Measurements from ENCODE around the gene SOD2. TPM values are rescaled to one million over a fixed set of nuclear protein-coding genes. Genes with fewer than 3 reads are reported as not detected.

SOD2 gene
- total and polyA plus RNA-seq, 9 of the 15 experiments (the other 6 are each of a cell fraction or from before 2014, with no cell fraction given): 39.8 to 140 (median 95.8) TPM

DNA sequence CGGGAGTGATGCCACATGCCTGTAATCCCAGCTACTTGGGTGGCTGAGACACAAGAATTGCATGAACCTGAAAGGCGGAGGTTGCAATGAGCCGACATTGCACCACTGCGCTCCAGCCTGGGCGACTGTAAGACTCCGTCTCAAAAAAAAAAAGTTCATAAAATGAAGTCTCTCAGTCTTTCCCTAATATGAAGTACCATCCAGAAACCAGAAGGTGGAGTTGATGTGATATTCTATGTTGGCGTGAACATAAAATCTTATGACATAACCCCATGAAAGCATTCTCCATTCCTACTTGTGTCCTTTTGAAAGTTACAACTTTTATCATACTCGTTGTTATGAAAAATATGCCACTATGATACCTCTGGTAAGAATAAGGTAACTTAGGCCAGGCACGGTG, 5.7 kb downstream of the SOD2 start:
- peaks cover 60% of the 10 kb centered on the region for H3K79me2 ChIP-seq (ENCODE audit: control insufficient read depth, insufficient read depth, low read length)
- ATAC-seq (no peak), FAIRE-seq (no peak), DNase-seq (ENCODE audit: extremely low read depth in 1 of 4, low spot score in 3 of 4) (no peak)
- H3K9me1 ChIP-seq (ENCODE audit: control insufficient read depth, insufficient read depth, low read length): no peaks in the 10 kb centered on the region
- H3K27ac ChIP-seq (ENCODE audit: extremely low read depth, low read depth, low read length): no peak overlapping the region
- H3K27me3 ChIP-seq (ENCODE audit: control insufficient read depth in 2 of 2, insufficient read depth in 2 of 2, low read length in 2 of 2): no peaks in the 10 kb centered on the region
- 95% methylated on average over 8 of the region's 9 CpGs for WGBS (ENCODE audit: insufficient coverage, low coverage, missing lambda C conversion rate)
- in situ Hi-C loops (cut with MboI): no loop called here
- H3K4me2 ChIP-seq (ENCODE audit: insufficient read depth, low read length): no peak overlapping the region
- CTCF ChIA-PET (ENCODE audit: low intra/inter-chr PET ratio): no interaction called here
- peaks cover 94% of the 10 kb centered on the region for H3K36me3 ChIP-seq (ENCODE audit: control insufficient read depth, insufficient read depth, low read length)
- no peaks in the 10 kb centered on the region for H3K9me3 ChIP-seq (replicated peaks; ENCODE audit: control insufficient read depth, insufficient read depth, low read depth, low read length)
- intact Hi-C loops (cut with micrococcal nuclease): no loop called here
- no TSS peak for BruUV-seq (replicated peaks)
- peaks cover 5 to 13% of the 10 kb centered on the region in 2 experiments; a peak in 4 of 5 replicates for H3K4me1 ChIP-seq (replicated peaks in 1 of 2; ENCODE audit: control insufficient read depth in 2 of 2, insufficient read depth in 2 of 2, low read length in 2 of 2)
- H4K20me1 ChIP-seq (replicated peaks; ENCODE audit: control insufficient read depth, insufficient read depth, low read length): peaks cover 7% of the 10 kb centered on the region
- no peak overlapping the region for H3K9ac ChIP-seq (ENCODE audit: insufficient read depth in 1 of 2, low read depth in 2 of 2, low read length in 2 of 2)
- H2AFZ ChIP-seq (ENCODE audit: low read depth, low read length): no peak overlapping the region
- POLR2A ChIA-PET: interaction anchor here (0.8 to 2.6 kb wide), 2 partner anchors 8 to 10 kb away, joined by 3 to 12 read pairs; no protein-coding TSS in a partner anchor
- no peak overlapping the region for H3K4me3 ChIP-seq
- TF ChIP-seq RHOXF2B (CRISPR knock-in tag; conservative IDR thresholded peaks at IDR 0.05) (no peak), POLR2AphosphoS2 (IDR thresholded peaks at IDR 0.05; ENCODE audit: low read length) (no peak), CBX1 (IDR thresholded peaks at IDR 0.05; ENCODE audit: low read depth) (no peak), PHF8 (IDR thresholded peaks at IDR 0.05; ENCODE audit: borderline replicate concordance, low read length) (no peak), ZNF253 (CRISPR knock-in tag; conservative IDR thresholded peaks at IDR 0.05) (no peak), YY1 (IDR thresholded peaks at IDR 0.05; ENCODE audit: borderline replicate concordance in 1 of 3, control insufficient read depth in 1 of 3, extremely low read depth in 1 of 3, insufficient read depth in 3 of 3, insufficient read length in 1 of 3, insufficient replicate concordance in 2 of 3, low read depth in 1 of 3, low read length in 2 of 3) (no peak), ZNF778 (CRISPR knock-in tag; IDR thresholded peaks at IDR 0.05) (no peak), EWSR1 (IDR thresholded peaks at IDR 0.05; ENCODE audit: borderline replicate concordance, low read depth, partially characterized antibody) (no peak), ZNF134 (CRISPR knock-in tag; conservative IDR thresholded peaks at IDR 0.05) (no peak), SMC3 (conservative IDR thresholded peaks at IDR 0.05; ENCODE audit: insufficient read depth, low read depth, low read length) (no peak)
- TF ChIP-seq, protein P1, sequence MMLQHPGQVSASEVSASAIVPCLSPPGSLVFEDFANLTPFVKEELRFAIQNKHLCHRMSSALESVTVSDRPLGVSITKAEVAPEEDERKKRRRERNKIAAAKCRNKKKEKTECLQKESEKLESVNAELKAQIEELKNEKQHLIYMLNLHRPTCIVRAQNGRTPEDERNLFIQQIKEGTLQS (IDR thresholded peaks at IDR 0.05): no peak
- TF ChIP-seq, protein P1 (CRISPR knock-in tag; conservative IDR thresholded peaks at IDR 0.05): no peak
- TF ChIP-seq, protein P2, sequence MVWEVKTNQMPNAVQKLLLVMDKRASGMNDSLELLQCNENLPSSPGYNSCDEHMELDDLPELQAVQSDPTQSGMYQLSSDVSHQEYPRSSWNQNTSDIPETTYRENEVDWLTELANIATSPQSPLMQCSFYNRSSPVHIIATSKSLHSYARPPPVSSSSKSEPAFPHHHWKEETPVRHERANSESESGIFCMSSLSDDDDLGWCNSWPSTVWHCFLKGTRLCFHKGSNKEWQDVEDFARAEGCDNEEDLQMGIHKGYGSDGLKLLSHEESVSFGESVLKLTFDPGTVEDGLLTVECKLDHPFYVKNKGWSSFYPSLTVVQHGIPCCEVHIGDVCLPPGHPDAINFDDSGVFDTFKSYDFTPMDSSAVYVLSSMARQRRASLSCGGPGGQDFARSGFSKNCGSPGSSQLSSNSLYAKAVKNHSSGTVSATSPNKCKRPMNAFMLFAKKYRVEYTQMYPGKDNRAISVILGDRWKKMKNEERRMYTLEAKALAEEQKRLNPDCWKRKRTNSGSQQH (CRISPR knock-in tag; IDR thresholded peaks at IDR 0.05): no peak
- TF ChIP-seq, protein P3, sequence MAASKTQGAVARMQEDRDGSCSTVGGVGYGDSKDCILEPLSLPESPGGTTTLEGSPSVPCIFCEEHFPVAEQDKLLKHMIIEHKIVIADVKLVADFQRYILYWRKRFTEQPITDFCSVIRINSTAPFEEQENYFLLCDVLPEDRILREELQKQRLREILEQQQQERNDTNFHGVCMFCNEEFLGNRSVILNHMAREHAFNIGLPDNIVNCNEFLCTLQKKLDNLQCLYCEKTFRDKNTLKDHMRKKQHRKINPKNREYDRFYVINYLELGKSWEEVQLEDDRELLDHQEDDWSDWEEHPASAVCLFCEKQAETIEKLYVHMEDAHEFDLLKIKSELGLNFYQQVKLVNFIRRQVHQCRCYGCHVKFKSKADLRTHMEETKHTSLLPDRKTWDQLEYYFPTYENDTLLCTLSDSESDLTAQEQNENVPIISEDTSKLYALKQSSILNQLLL (CRISPR knock-in tag; IDR thresholded peaks at IDR 0.05; ENCODE audit: borderline replicate concordance): no peak
